IMR-90 (cell line): ENCODE results near the gene UACA. TPM values are rescaled to one million over a fixed set of nuclear protein-coding genes. Genes with fewer than 3 reads are reported as not detected.

Experiments used
- ATAC-seq: fragments of 200-7000 bp; cut with Tn5 transposase; 2 replicates; pipeline ENCODE4 v1.9.1; 2020; ENCODE audit warnings: low read depth, mild to moderate bottlenecking, moderate library complexity
- BruUV-seq: library from RNA; stranded (reverse); fragments of 400-500 nt; replicated peaks from 2 replicates; lab custom pipeline; 2021; lab: Mats Ljungman, UMichigan
- CTCF ChIA-PET: fragments of 300-600 bp; formaldehyde crosslinking; extraction: SDS; loops from one replicate; lab custom pipeline; 2021; ENCODE audit warnings: antibody characterized with exemption; lab: Yijun Ruan, JAX
- POLR2A ChIA-PET: fragments of 300-600 bp; sonication (Branson Sonifier 250); formaldehyde crosslinking; loops from one replicate; lab custom pipeline; 2022; ENCODE audit warnings: antibody characterized with exemption; ENCODE audit not compliant: unreplicated experiment; lab: Charles Lee
- DNase-seq: peaks from one replicate; pipeline ENCODE4 v3.0.0; 2013
- H2AFZ ChIP-seq: replicated peaks from 2 replicates; pipeline ENCODE3; 2013; ENCODE audit warnings: low read length, mild to moderate bottlenecking; ENCODE audit not compliant: poor library complexity
- H2AK5ac ChIP-seq: 2 replicates; pipeline ENCODE4 v1.6.1; 2013; ENCODE audit warnings: low read depth, low read length, inconsistent platforms
- H2AK9ac ChIP-seq: replicated peaks from 2 replicates; pipeline ENCODE3; 2013; ENCODE audit warnings: mild to moderate bottlenecking, low read depth, low read length, moderate library complexity; ENCODE audit not compliant: poor library complexity
- H2BK120ac ChIP-seq: 2 replicates; pipeline ENCODE4 v1.6.1; 2013; ENCODE audit warnings: low read depth, low read length, inconsistent platforms
- H2BK15ac ChIP-seq: 3 replicates; pipeline ENCODE4 v1.6.1; 2013; ENCODE audit warnings: low read depth, low read length, inconsistent platforms
- H2BK20ac ChIP-seq: 2 replicates; pipeline ENCODE4 v1.6.1; 2013; ENCODE audit warnings: low read depth, mild to moderate bottlenecking, inconsistent platforms, low read length, moderate library complexity
- H2BK5ac ChIP-seq: 2 replicates; pipeline ENCODE4 v1.6.1; 2013; ENCODE audit warnings: mild to moderate bottlenecking, low read depth, low read length, inconsistent platforms; ENCODE audit not compliant: poor library complexity, severe bottlenecking
- H3K14ac ChIP-seq: replicated peaks from 2 replicates; pipeline ENCODE4 v1.6.1; 2013; ENCODE audit warnings: low read depth, low read length, inconsistent platforms
- H3K18ac ChIP-seq: 2 replicates; pipeline ENCODE4 v1.6.1; 2013; ENCODE audit warnings: low read depth, low read length, control low read depth
- H3K23ac ChIP-seq: 2 replicates; pipeline ENCODE4 v1.6.1; 2013; ENCODE audit warnings: low read depth, low read length, inconsistent platforms
- H3K27ac ChIP-seq: 2 replicates; pipeline ENCODE4 v1.5.1; 2013; ENCODE audit warnings: mild to moderate bottlenecking, control low read depth, low read length; ENCODE audit not compliant: insufficient read depth
- H3K27me3 ChIP-seq: 2 replicates; pipeline ENCODE4 v1.6.1; 2013; ENCODE audit warnings: low read length; ENCODE audit not compliant: control insufficient read depth, insufficient read depth
- H3K36me3 ChIP-seq: 2 replicates; pipeline ENCODE4 v1.6.1; 2013; ENCODE audit warnings: low read length, mixed read lengths; ENCODE audit not compliant: control insufficient read depth, insufficient read depth
- H3K4ac ChIP-seq: 2 replicates; pipeline ENCODE4 v1.6.1; 2013; ENCODE audit warnings: low read depth, low read length, inconsistent platforms
- H3K4me1 ChIP-seq: 2 replicates; pipeline ENCODE4 v1.6.1; 2013; ENCODE audit warnings: low read length, mixed read lengths; ENCODE audit not compliant: control insufficient read depth, insufficient read depth
- H3K4me2 ChIP-seq: 2 replicates; pipeline ENCODE4 v1.6.1; 2013; ENCODE audit warnings: low read depth, mild to moderate bottlenecking, control low read depth, low read length, moderate library complexity
- H3K4me3 ChIP-seq: 2 replicates; pipeline ENCODE4 v1.5.1; 2013; ENCODE audit warnings: low read depth, mild to moderate bottlenecking, control low read depth, low read length, moderate library complexity; ENCODE audit not compliant: insufficient read depth
- H3K56ac ChIP-seq: 2 replicates; pipeline ENCODE4 v1.6.1; 2013; ENCODE audit warnings: low read length, inconsistent platforms; ENCODE audit not compliant: insufficient read depth; ENCODE audit errors: extremely low read depth
- H3K79me1 ChIP-seq, 2 experiments: 2 replicates each; pipeline ENCODE4 v1.6.1; 2013; ENCODE audit warnings: low read length in 2 of 2, inconsistent platforms in 1 of 2, low read depth in 1 of 2
- H3K9ac ChIP-seq: 2 replicates; pipeline ENCODE4 v1.6.1; 2013; ENCODE audit warnings: low read depth, low read length, control low read depth
- H3K9me1 ChIP-seq: 2 replicates; pipeline ENCODE4 v1.6.1; 2013; ENCODE audit warnings: low read length, inconsistent platforms; ENCODE audit not compliant: insufficient read depth
- H3K9me3 ChIP-seq: 2 replicates; pipeline ENCODE4 v1.6.1; 2013; ENCODE audit warnings: low read length; ENCODE audit not compliant: control insufficient read depth, insufficient read depth
- H4K20me1 ChIP-seq: 2 replicates; pipeline ENCODE4 v1.6.1; 2013; ENCODE audit warnings: low read length, inconsistent platforms; ENCODE audit not compliant: insufficient read depth
- H4K5ac ChIP-seq: 2 replicates; pipeline ENCODE4 v1.6.1; 2013; ENCODE audit warnings: mild to moderate bottlenecking, low read depth, low read length, control low read depth
- H4K8ac ChIP-seq, 2 experiments: 2 replicates each; pipeline ENCODE4 v1.6.1; 2013; ENCODE audit warnings: low read depth in 2 of 2, low read length in 2 of 2, control low read depth in 1 of 2, inconsistent platforms in 1 of 2
- H4K91ac ChIP-seq: 2 replicates; pipeline ENCODE4 v1.6.1; 2013; ENCODE audit warnings: low read depth, low read length, inconsistent platforms; ENCODE audit not compliant: insufficient read depth
- CHD1 ChIP-seq: IDR thresholded peaks from 2 replicates; pipeline ENCODE4 v1.6.1; 2012; ENCODE audit warnings: low read depth, low read length, improper control_type of control experiment
- MXI1 ChIP-seq: IDR thresholded peaks from 2 replicates; pipeline ENCODE4 v1.6.1; 2012; ENCODE audit warnings: low read depth, mild to moderate bottlenecking, low read length, moderate library complexity, borderline replicate concordance
- WGBS, 2 experiments: methylation state at CpG; one replicate each; pipeline versions ENCODE4 v1.1.5 to v1.1.7; 2013; ENCODE audit warnings: missing lambda C conversion rate in 2 of 2; ENCODE audit not compliant: insufficient read length in 1 of 2; ENCODE audit errors: extremely low coverage in 2 of 2; 5-methylcytosine and 5-hydroxymethylcytosine counted together
- dilution Hi-C: fragments of 300-500 bp; cut with HindIII; formaldehyde crosslinking; loops from one replicate; pipeline ENCODE4 v1.14.3; 2018; ENCODE audit warnings: low sequenced_read_pairs; ENCODE audit not compliant: unreplicated experiment
- in situ Hi-C: fragments of 300-500 bp; cut with MboI; formaldehyde crosslinking; loops from 3 replicates; pipeline ENCODE4 v1.14.3; 2019; ENCODE audit warnings: low sequenced_read_pairs, inconsistent platforms, mixed read lengths
- intact Hi-C: fragments of 100-400 bp; cut with micrococcal nuclease; formaldehyde crosslinking; loops from 2 replicates; pipeline ENCODE4 v1.10.0; 2022
- polyA plus RNA-seq, 3 experiments: library from polyadenylated mRNA; depleted of rRNA; stranded (reverse); fragments of >200 nt; gene quantifications; 2 replicates each; pipeline ENCODE4 v1.2.3, GENCODE V29; 2012; ENCODE audit warnings: low replicate concordance in 1 of 3
- total RNA-seq: library from RNA; depleted of rRNA; stranded (reverse); fragments of >200 nt; gene quantifications from 2 replicates; pipeline ENCODE4 v1.2.3, GENCODE V29; 2012

The UACA gene
- total and polyA plus RNA-seq, 2 of the 4 experiments (the other 2 are of a cell fraction), result 156 to 507 TPM

- Histone ChIP-seq H3K27ac (peak overlapping the region; percentile 43; the same call in 1 of the 2 replicates), H2BK15ac (no peak overlapping the region), H2BK5ac (peak overlapping the region; percentile 65), H4K8ac (peak overlapping the region in 1 of 2 experiments; percentile 71; a peak in 1 of 4 replicates), H3K9me3 (no peaks in the 10 kb centered on the region), H3K4me2 (peak overlapping the region; percentile 18; the same call in 1 of the 2 replicates), H3K4me1 (peaks cover 4% of the 10 kb centered on the region), H3K4ac (peak overlapping the region; percentile 31), H3K9me1 (no peaks in the 10 kb centered on the region), H4K91ac (no peak overlapping the region), H3K36me3 (no peaks in the 10 kb centered on the region), H3K18ac (peak overlapping the region; percentile 6; the same call in 1 of the 2 replicates), H3K14ac (peak overlapping the region; percentile 87; the same call in 1 of the 2 replicates), H2AFZ (no peak overlapping the region), H4K5ac (peak overlapping the region; percentile 27), H3K79me1 (peaks cover 6 to 37% of the 10 kb centered on the region in 2 experiments), H2BK120ac (no peak overlapping the region), H3K56ac (no peak overlapping the region), H3K4me3 (no peak overlapping the region), H3K9ac (no peak overlapping the region), H3K23ac (peak overlapping the region; percentile 57), H2AK5ac (peak overlapping the region; percentile 22), H2AK9ac (peak overlapping the region; percentile 5), H4K20me1 (peaks cover 27% of the 10 kb centered on the region), H3K27me3 (no peaks in the 10 kb centered on the region), H2BK20ac (no peak overlapping the region)
- ChIA-PET CTCF (interaction anchor here (1.1 kb wide), 1 partner anchor 85 kb away, joined by 3 read pairs; no protein-coding TSS in a partner anchor), POLR2A (interaction anchor here (0.6 kb wide), 1 partner anchor 86 kb away, joined by 4 read pairs; no protein-coding TSS in a partner anchor)
- in situ Hi-C loops, result no loop called here
- no TSS peak for BruUV-seq
- dilution Hi-C loops, result no loop called here
- intact Hi-C loops, result no loop called here
- ATAC-seq (peak; percentile 62), DNase-seq (peak; percentile 54)
- no CpG with 5 or more reads among the region's 1 CpG for WGBS, 2 experiments
- TF ChIP-seq MXI1 (peak; percentile 65; the same call in 1 of the 2 replicates), CHD1 (no peak)
Measured at GRCh38 chr15:70726753-70727152, 36.6 kb downstream of the UACA start.
